ENCODE data around the gene P3H3. TPM values are rescaled to one million over a fixed set of nuclear protein-coding genes. Genes with fewer than 3 reads are reported as not detected.

Gene P3H3
- total and polyA plus RNA-seq, 4 donors: 0.42 to 1.9 (median 1.6) TPM

GRCh38 chr12:6834254-6834653 lies 6.0 kb downstream of the P3H3 start:
- H3K27ac ChIP-seq (ENCODE audit: low read depth in 1 of 2, low read length in 2 of 2): no peak overlapping the region
- H3K36me3 ChIP-seq (ENCODE audit: control insufficient read depth in 4 of 4, insufficient read depth in 3 of 4, low read depth in 1 of 4, low read length in 3 of 4): peaks cover 0 to 2% (median 0%) of the 10 kb centered on the region in 4 donors
- no peak overlapping the region for H3K9ac ChIP-seq (ENCODE audit: low read depth in 1 of 2, low read length in 2 of 2)
- 92% methylated on average over 1 of the region's 1 CpG for WGBS
- no peak overlapping the region for H3K4me3 ChIP-seq (ENCODE audit: low read depth in 1 of 3, low read length in 3 of 3)
- no peaks in the 10 kb centered on the region for H3K27me3 ChIP-seq (ENCODE audit: control insufficient read depth in 4 of 4, insufficient read depth in 4 of 4, low read length in 3 of 4)
- DNase-seq (ENCODE audit: low spot score): no peak
- no peaks in the 10 kb centered on the region for H3K9me3 ChIP-seq (ENCODE audit: control insufficient read depth in 4 of 4, low read length in 3 of 4)
- peaks cover 1 to 3% (median 2%) of the 10 kb centered on the region in 4 donors for H3K4me1 ChIP-seq (ENCODE audit: control insufficient read depth in 4 of 4, insufficient read depth in 4 of 4, low read length in 3 of 4)
- no peak for TF ChIP-seq REST (IDR thresholded peaks at IDR 0.05)
- TF ChIP-seq RAD21 (IDR thresholded peaks at IDR 0.05): no peak
- no peak for TF ChIP-seq MAX (IDR thresholded peaks at IDR 0.05)
- TF ChIP-seq HNF4G (IDR thresholded peaks at IDR 0.05): no peak
- TF ChIP-seq ZBTB33 (IDR thresholded peaks at IDR 0.05): no peak
- TF ChIP-seq TAF1 (conservative IDR thresholded peaks at IDR 0.05): no peak
- TF ChIP-seq EGR1 (IDR thresholded peaks at IDR 0.05; ENCODE audit: low read depth in 2 of 2): no peak
- TF ChIP-seq FOXA1 (IDR thresholded peaks at IDR 0.05): no peak
- no peak for TF ChIP-seq JUND (IDR thresholded peaks at IDR 0.05)
- TF ChIP-seq YY1 (IDR thresholded peaks at IDR 0.05): no peak
- TF ChIP-seq CTCF (IDR thresholded peaks at IDR 0.05; ENCODE audit: low read depth, low read length, missing input control): no peak
- TF ChIP-seq RXRA (IDR thresholded peaks at IDR 0.05): no peak
- TF ChIP-seq ATF3 (IDR thresholded peaks at IDR 0.05): no peak
- TF ChIP-seq SP1 (IDR thresholded peaks at IDR 0.05): no peak

GRCh38 chr12:6834873-6835272 lies 6.7 kb downstream of the P3H3 start:
- Histone ChIP-seq H3K27me3 (ENCODE audit: control insufficient read depth in 4 of 4, insufficient read depth in 4 of 4, low read length in 3 of 4) (no peaks in the 10 kb centered on the region), H3K9me3 (ENCODE audit: control insufficient read depth in 4 of 4, low read length in 3 of 4) (no peaks in the 10 kb centered on the region), H3K4me3 (ENCODE audit: low read depth in 1 of 3, low read length in 3 of 3) (no peak overlapping the region), H3K36me3 (ENCODE audit: control insufficient read depth in 4 of 4, insufficient read depth in 3 of 4, low read depth in 1 of 4, low read length in 3 of 4) (peaks cover 0 to 2% (median 0%) of the 10 kb centered on the region in 4 donors), H3K27ac (ENCODE audit: low read depth in 1 of 2, low read length in 2 of 2) (no peak overlapping the region), H3K4me1 (ENCODE audit: control insufficient read depth in 4 of 4, insufficient read depth in 4 of 4, low read length in 3 of 4) (peaks cover 0 to 3% (median under 1%) of the 10 kb centered on the region in 4 donors), H3K9ac (ENCODE audit: low read depth in 1 of 2, low read length in 2 of 2) (no peak overlapping the region)
- DNase-seq (ENCODE audit: low spot score): no peak
- 81% methylated on average over 5 of the region's 5 CpGs for WGBS
- TF ChIP-seq HNF4G (IDR thresholded peaks at IDR 0.05) (no peak), ZBTB33 (IDR thresholded peaks at IDR 0.05) (no peak), REST (IDR thresholded peaks at IDR 0.05) (no peak), HNF4A (conservative IDR thresholded peaks at IDR 0.05) (no peak), TAF1 (conservative IDR thresholded peaks at IDR 0.05) (no peak), NR2F2 (IDR thresholded peaks at IDR 0.05) (no peak), CTCF (IDR thresholded peaks at IDR 0.05; ENCODE audit: low read depth, low read length, missing input control) (no peak), EGR1 (IDR thresholded peaks at IDR 0.05; ENCODE audit: low read depth in 2 of 2) (no peak)

Measured in liver (tissue), 9 donors.